GM19023 (cell line): Measurements from ENCODE around the gene RAG1.

Experiments
- ATAC-seq: cut with Tn5 transposase; IDR thresholded peaks from one replicate; pipeline ENCODE4 v1.9.1; 2021; ENCODE audit warnings: mild to moderate bottlenecking, moderate library complexity; ENCODE audit not compliant: unreplicated experiment

Gene RAG1

GRCh38 chr11:36588099-36588498 lies 20.3 kb downstream of the RAG1 start:
- ATAC-seq, result no peak

- ATAC-seq, result no peak
Observed at GRCh38 chr11:36590513-36590912, 22.7 kb downstream of the RAG1 start.

DNA sequence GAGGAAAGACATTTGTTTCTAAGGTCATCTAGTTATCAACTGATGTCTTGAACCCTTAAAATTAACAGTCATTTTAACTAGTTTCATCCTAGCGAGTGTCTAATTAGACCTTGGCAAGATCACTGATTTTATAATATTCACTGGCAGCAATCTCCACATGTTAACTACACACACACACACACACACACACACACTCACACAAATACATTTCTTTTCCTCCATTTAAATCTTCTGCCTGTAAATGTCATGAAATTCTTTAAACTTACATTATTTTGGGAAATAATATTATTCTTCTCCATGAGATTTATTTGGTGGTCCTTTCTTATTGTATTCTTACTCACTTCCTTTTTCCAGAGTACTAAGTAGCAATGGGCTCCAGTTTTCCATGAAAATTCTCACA lies 23.6 kb downstream of the RAG1 start:
- no peak for ATAC-seq

DNA sequence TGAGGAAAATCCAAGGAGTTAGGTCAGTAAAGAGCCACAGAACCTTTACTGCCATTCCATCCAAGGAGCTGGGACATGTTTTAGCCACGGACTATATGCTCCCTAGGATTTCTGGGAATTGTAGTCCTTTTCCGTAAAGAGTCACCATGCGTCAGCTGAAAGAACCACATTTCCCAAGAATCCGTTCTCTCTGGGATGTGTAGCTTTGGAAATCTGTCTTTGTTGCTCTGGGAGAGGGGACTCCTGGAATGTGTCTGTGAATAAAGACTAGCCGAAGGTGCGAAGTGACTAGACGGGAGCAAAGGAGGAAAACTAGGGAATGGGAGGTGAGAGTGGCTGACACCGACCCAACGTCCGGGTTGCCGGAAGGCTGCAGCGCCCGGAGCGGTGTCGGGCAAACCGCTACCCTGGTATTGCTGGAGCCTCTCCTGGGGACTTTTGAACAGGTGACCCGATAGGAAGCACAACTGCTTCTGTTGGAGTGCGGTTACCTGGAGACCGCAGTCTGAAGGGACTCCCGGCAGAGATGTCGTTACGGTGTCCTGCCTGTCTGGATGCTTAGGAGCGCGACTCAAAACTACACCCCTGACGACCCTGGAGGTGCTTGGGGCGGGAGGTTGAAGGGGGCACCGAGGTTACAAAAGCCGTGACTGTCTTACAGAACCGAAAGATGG lies 26.6 kb downstream of the RAG1 start, which contains the start of gene IFTAP:
TSS of gene IFTAP (plus strand) at position 187 of the 674 bp plus-strand sequence. CDS start 15,602 bp downstream, outside the sequence.
- peak; percentile 67 for ATAC-seq

DNA sequence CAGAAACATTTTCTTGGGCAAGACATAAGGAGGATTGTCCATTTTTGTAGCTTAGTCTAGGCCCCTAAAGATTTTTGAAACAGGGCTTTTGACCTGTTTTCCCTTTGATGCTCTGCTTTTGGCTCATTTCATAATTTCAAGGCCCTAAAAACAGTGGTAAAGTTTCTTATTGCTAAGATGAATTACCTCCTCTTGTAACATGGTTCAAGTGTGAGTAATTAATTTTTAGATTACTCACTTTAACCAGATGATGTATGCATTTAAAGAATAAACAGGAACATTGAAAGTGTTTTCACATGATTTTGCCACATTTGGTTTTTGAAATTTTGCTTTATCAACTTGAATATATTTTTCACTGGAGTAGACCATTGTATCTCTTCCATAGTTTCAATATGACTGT lies 29.1 kb downstream of the RAG1 start:
- ATAC-seq, result no peak

- ATAC-seq, result no peak
Observed at GRCh38 chr11:36598051-36598450, 30.2 kb downstream of the RAG1 start, which contains the start of gene RAG2. RAG2 (minus strand) TSS chr11:36598236; CDS start chr11:36594168, 4,068 bp downstream.

DNA sequence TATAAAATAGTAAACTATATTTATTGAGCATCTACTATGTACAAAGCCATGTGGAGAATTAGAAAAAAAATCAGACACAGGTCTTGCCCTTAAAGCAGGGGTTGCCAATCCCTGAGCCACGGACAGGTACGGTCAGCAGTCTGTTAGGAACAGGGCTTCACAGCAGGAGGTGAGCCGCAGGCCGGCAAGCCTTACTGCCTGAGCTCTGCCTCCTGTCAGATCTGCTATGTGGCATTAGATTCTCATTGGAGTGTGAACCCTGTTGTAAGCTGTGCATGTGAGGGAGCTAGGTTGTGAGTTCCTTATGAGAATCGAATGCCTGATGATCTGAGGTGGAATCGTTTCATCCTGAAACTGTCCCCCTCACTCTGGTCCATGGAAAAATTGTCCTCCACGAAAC lies 32.4 kb downstream of the RAG1 start:
- no peak for ATAC-seq

GRCh38 chr11:36601155-36601554 lies 33.3 kb downstream of the RAG1 start:
- no peak for ATAC-seq

- no peak for ATAC-seq
Observed at GRCh38 chr11:36602135-36602534, 34.3 kb downstream of the RAG1 start.

DNA sequence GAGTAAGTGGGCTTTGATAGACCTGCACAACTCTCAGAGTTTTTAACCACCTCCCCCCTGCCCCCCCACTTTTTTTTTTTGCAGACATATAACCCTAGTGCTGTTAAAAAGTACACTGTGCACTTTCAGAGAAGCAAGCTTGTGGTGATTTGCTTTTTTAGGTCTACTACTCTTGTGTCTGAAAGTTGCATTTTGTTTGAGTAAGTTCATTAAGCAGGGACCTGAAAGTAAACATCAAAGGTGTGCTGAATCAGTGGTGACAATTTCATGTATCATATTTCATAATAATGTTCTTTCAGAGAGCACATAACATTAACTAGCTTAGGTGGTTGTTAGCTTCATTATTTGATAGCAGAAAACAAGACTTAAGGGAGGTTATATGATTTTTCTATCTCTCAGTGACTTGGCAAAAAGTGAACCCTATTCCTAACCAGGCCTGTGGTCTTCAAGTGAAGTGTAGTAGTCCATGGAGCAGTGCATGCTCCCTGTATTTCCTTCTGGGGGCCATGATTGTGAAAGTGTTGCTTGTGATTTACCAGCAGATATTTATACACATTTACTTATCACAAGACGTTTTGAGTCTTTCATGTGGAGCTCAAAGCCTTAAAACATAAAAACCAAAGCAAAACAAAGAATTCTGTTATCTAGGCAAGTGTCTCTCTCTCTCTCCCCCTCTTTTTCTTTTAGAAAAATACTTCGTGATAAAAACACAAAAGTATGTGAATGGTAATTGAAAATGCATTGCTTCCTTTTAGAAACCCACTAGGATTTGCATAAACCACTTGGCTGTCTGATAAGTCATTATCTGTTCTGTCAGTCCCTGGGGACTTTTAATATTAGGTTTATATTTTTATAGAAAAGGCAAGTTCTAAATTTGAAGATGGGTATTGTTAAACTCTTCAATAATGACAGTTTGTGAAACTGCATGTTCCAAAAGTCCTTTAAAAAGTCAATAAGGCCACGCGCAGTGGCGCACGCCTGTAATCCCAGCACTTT lies 37.7 kb downstream of the RAG1 start:
- ATAC-seq, result no peak

DNA sequence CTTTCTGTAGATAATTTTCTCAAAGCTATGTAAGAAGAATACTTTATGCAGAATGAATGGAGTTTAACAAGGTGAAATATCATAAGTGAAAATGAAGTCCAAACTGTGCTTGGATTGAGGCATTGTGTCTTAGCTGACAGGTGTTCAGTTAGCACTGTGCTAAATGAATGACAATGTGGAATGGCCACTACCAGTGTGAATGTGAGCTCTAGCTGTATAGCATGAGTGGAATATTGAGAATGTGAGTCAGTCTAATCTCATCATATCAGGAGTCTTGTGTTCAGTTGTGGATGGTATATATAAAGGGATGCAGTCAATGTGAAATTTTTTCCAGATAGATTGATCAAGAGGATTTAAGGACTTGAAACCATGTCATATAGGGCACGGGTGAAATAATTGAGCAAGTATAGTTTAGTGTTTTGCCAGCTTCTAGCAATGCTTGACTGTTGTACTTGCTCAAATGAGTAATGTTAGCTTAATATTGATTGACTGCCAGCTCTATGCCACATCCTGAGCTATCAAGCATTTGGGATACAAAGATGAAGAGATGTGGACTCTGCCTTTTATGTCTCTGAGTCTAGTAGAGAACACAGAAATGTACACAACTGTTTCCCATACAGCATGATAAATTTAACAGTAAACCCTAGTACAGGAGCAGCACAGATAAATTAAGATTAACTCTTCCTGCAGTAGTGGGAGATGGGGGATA lies 40.8 kb downstream of the RAG1 start:
- no peak for ATAC-seq

DNA sequence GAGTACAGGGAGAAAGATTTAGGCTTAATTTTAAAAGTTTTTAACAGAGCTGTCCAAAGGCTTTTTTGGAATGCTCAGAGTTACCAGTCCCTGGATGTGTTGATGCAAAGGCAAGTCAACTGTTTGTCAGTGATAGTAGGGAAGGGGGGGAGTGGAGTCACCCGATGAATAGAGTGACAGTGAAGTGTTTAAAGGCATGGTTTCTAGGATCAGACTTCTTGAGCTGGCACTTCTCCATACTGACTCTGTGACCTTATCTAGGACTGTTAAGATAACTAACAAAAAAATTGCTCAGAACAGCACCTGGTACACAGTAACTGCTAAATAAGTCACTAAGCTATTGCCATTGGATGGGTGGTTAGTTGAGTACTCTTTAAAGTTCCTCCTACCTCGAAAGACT lies 41.6 kb downstream of the RAG1 start:
- ATAC-seq, result no peak

DNA sequence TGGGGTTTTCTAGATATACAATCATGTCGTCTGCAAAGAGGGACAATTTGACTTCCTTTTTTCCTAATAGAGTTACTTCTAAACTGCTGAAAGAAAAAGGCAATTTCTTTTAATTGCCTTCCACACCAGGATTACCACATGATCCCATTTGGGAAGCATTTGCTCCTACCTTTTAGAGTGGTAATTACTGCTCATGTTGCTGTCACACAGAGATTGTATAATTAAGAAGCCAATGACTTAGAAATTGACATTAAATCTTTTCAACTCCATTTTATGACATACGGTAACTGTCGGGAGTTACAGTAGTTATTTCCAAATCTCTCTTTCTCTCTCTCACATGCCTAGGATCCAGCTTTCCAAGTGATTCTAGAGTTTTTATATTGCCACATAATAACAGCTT lies 48.0 kb downstream of the RAG1 start:
- ATAC-seq, result no peak

- ATAC-seq, result no peak
Observed at GRCh38 chr11:36617543-36618362, 49.9 kb downstream of the RAG1 start.

DNA sequence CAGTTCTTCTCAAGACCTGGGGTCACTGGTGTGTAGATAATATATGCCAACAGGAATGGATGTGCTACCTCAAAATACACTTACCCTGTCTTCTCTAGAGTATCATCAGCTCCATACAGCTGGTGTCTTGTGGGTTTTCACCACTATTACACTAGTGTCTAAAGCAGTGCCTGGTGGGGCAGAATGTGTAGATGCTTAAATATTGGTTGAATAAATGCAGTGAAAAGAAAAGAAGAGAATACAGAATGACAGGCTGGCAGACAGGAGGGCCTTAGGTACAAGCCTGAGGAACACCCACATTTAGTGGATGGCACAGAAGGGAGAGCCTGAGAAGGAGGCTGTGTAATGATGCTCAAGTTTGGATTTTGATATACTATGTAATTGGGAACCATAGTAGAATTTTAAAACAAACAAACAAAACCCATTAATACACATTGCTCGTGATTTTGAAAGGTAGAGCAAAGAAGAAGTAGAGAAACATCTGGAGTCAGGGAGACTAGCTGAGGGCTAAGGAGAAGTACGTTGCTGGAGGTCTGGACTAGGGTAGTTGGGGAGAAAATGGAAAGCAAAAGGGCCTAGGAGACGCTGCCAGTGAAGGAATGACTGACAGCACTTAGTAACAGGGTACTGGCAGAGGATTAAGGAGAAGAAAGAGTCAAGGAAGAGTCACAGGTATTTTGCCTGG lies 50.7 kb downstream of the RAG1 start:
- ATAC-seq, result no peak

- ATAC-seq, result no peak
Observed at GRCh38 chr11:36619502-36619901, 51.7 kb downstream of the RAG1 start.

GRCh38 chr11:36620246-36620645 lies 52.4 kb downstream of the RAG1 start:
- ATAC-seq, result no peak

GRCh38 chr11:36622431-36623136 lies 54.8 kb downstream of the RAG1 start:
- peak; percentile 62 for ATAC-seq

GRCh38 chr11:36623494-36623893 lies 55.7 kb downstream of the RAG1 start:
- ATAC-seq, result no peak
